Limb (tissue), 2 donors: Measurements from ENCODE around the gene CAMSAP1.
A peak's percentile ranks its signal among the peaks of the same experiment; 100 is the strongest.
"Not testable (repeated sequence)": the region's sequence is repeated elsewhere in the genome, so short reads cannot be mapped to it uniquely, and the experiment has no call there.

ENCODE experiments used
- DNase-seq, 2 donors: peaks; one replicate each; pipeline ENCODE4 v3.0.0-alpha.2; 2016; ENCODE audit errors: extremely low spot score in 2 of 2

CAMSAP1 gene

GRCh38 chr9:135901031-135901758 is 6.2 kb downstream of the CAMSAP1 start:
- no peak for DNase-seq

GRCh38 chr9:135898634-135899407 is 8.5 kb downstream of the CAMSAP1 start:
- DNase-seq: peak in 1 of 2 donors; percentile 45

- no peak for DNase-seq
Observed at GRCh38 chr9:135896626-135897025, 10.7 kb downstream of the CAMSAP1 start.

- no peak for DNase-seq
Observed at GRCh38 chr9:135896205-135896604, 11.1 kb downstream of the CAMSAP1 start.

GRCh38 chr9:135895202-135895848 is 12.0 kb downstream of the CAMSAP1 start:
- no peak for DNase-seq

GRCh38 chr9:135893104-135893503 is 14.2 kb downstream of the CAMSAP1 start:
- DNase-seq: no peak

- not testable (repeated sequence) for DNase-seq
Observed at GRCh38 chr9:135892327-135892726, 15.0 kb downstream of the CAMSAP1 start.

- DNase-seq: no peak
Observed at GRCh38 chr9:135891027-135891631, 16.2 kb downstream of the CAMSAP1 start.

- DNase-seq: no peak
Observed at GRCh38 chr9:135890190-135891026, 16.9 kb downstream of the CAMSAP1 start.

- no peak for DNase-seq
Observed at GRCh38 chr9:135889564-135890189, 17.7 kb downstream of the CAMSAP1 start.

- no peak for DNase-seq
Observed at GRCh38 chr9:135888766-135889394, 18.5 kb downstream of the CAMSAP1 start.

GRCh38 chr9:135888126-135888765 is 19.1 kb downstream of the CAMSAP1 start:
- DNase-seq: no peak

- no peak for DNase-seq
Observed at GRCh38 chr9:135887585-135888050, 19.7 kb downstream of the CAMSAP1 start.

GRCh38 chr9:135887021-135887507 is 20.3 kb downstream of the CAMSAP1 start:
- DNase-seq: no peak

GRCh38 chr9:135886147-135886981 is 21.0 kb downstream of the CAMSAP1 start:
- DNase-seq: no peak

- DNase-seq: no peak
Observed at GRCh38 chr9:135885100-135885853, 22.1 kb downstream of the CAMSAP1 start.

- no peak for DNase-seq
Observed at GRCh38 chr9:135884328-135885035, 22.9 kb downstream of the CAMSAP1 start.
